Uterus (tissue), 2 donors: ENCODE data around the gene CTTNBP2NL.

Source experiments
- CTCF ChIP-seq, 4 experiments: fragments of 200-600 bp in 2 of 4; fragments of 450-650 bp in 2 of 4; sonication (generic) in 2 of 4; IDR thresholded peaks; one replicate each; pipeline ENCODE4 v1.5.1; 2016 to 2019; ENCODE audit warnings: antibody characterized with exemption in 4 of 4, mild to moderate bottlenecking in 2 of 4, moderate library complexity in 1 of 4
- POLR2A ChIP-seq, 2 donors: fragments of 450-650 bp; IDR thresholded peaks; one replicate each; pipeline ENCODE4 v1.6.1; 2016; ENCODE audit warnings: antibody characterized with exemption in 2 of 2, mild to moderate bottlenecking in 1 of 2, moderate library complexity in 1 of 2

DNA sequence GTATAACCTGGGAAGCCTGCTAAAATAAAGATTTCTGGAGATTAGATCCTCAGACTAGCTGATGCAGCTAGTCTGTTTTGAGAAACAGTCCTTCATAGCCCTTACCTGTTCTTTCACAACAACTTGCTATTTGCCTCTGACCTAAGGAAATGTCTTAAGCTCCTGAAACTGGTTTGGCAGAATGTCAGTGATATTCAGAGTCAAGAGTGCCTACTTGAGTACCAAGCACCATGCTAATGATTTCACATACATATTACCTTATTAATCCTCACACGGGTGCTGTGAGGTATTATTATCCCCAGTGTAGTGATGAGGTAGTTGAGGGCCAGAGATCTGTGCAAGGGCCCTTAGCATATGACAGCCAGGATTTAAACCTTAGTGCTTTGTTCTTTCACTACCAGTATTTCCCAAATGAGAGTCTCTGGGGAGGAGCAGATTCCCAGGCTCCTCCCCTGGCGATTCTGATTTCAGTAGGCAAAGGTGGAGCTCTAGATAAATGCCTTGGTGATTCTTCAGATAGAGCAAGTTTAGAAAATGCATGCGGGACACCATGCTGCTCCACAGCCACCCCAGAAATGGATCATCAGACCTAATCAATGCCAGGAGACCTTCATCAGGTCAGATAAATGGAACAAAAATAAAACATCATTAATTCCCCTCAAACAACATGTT lies 65.3 kb downstream of the CTTNBP2NL start:
- no peak for TF ChIP-seq CTCF (IDR thresholded peaks at IDR 0.05)
- TF ChIP-seq POLR2A (IDR thresholded peaks at IDR 0.05), result no peak
